UCSD-AML1 (cell line): ENCODE results near the gene FAM3D.

ENCODE experiments used
- DNase-seq: peaks from one replicate; lab custom pipeline; 2025; ENCODE audit not compliant: unreplicated experiment; lab: John Stamatoyannopoulos, UW

Gene FAM3D

GRCh38 chr3:58657036-58657520 lies 9.5 kb downstream of the FAM3D start:
- DNase-seq = no peak

GRCh38 chr3:58656631-58657030 lies 9.9 kb downstream of the FAM3D start:
- no peak for DNase-seq

- no peak for DNase-seq
Observed at GRCh38 chr3:58654466-58654865, 12.1 kb downstream of the FAM3D start.

GRCh38 chr3:58652624-58653023 lies 13.9 kb downstream of the FAM3D start:
- DNase-seq = no peak

- DNase-seq = no peak
Observed at GRCh38 chr3:58651276-58651675, 15.3 kb downstream of the FAM3D start.

GRCh38 chr3:58647381-58648141 lies 19.0 kb downstream of the FAM3D start:
- peak; percentile 61 for DNase-seq

GRCh38 chr3:58646503-58646902 lies 20.1 kb downstream of the FAM3D start:
- DNase-seq = no peak

- DNase-seq = no peak
Observed at GRCh38 chr3:58645726-58646125, 20.8 kb downstream of the FAM3D start.

- no peak for DNase-seq
Observed at GRCh38 chr3:58642846-58643245, 23.7 kb downstream of the FAM3D start.

GRCh38 chr3:58640700-58641372 lies 25.7 kb downstream of the FAM3D start:
- DNase-seq = peak; percentile 69

- no peak for DNase-seq
Observed at GRCh38 chr3:58639842-58640241, 26.7 kb downstream of the FAM3D start.

- DNase-seq = no peak
Observed at GRCh38 chr3:58639001-58639400, 27.6 kb downstream of the FAM3D start.

GRCh38 chr3:58638591-58638990 lies 28.0 kb downstream of the FAM3D start:
- no peak for DNase-seq

- DNase-seq = no peak
Observed at GRCh38 chr3:58637509-58637908, 29.1 kb downstream of the FAM3D start.

GRCh38 chr3:58635371-58636285 lies 30.9 kb downstream of the FAM3D start:
- no peak for DNase-seq

- DNase-seq = no peak
Observed at GRCh38 chr3:58633157-58633865, 33.3 kb downstream of the FAM3D start.

- no peak for DNase-seq
Observed at GRCh38 chr3:58631742-58632141, 34.8 kb downstream of the FAM3D start.

- DNase-seq = no peak
Observed at GRCh38 chr3:58630710-58631092, 35.9 kb downstream of the FAM3D start.

GRCh38 chr3:58630076-58630709 lies 36.4 kb downstream of the FAM3D start:
- DNase-seq = peak; percentile 43

GRCh38 chr3:58629629-58630028 lies 36.9 kb downstream of the FAM3D start:
- DNase-seq = no peak
